Astrocyte (in vitro differentiated cells and primary cell): ENCODE results near the gene ASB18.

Source experiments
- CTCF ChIP-seq: IDR thresholded peaks from 2 replicates; pipeline ENCODE4 v1.5.1; 2011; ENCODE audit warnings: low read depth, mild to moderate bottlenecking, inconsistent platforms, low read length, moderate library complexity; ENCODE audit not compliant: insufficient read depth
- EZH2 ChIP-seq: IDR thresholded peaks from 2 replicates; pipeline ENCODE4 v1.6.1; 2012; ENCODE audit warnings: mild to moderate bottlenecking, low read length, inconsistent platforms; ENCODE audit not compliant: insufficient read depth

- TF ChIP-seq CTCF: no peak
- no peak for TF ChIP-seq EZH2
Measured at GRCh38 chr2:236257575-236257974, 6.6 kb downstream of the ASB18 start.
